Lung (tissue), 12 donors: ENCODE measurements around the gene KCNG4. TPM values are rescaled to one million over a fixed set of nuclear protein-coding genes. Genes with fewer than 3 reads are reported as not detected.

Source experiments
- ATAC-seq: fragments of 200-7000 bp; cut with Tn5 transposase; one replicate; pipeline ENCODE4 v1.9.1; 2020; ENCODE audit warnings: moderate number of reproducible peaks; ENCODE audit not compliant: insufficient read depth, low FRiP score
- DNase-seq, 3 donors: peaks; one replicate each; pipeline ENCODE4 v3.0.0-alpha.2; 2013 to 2017
- H3K27ac ChIP-seq, 2 donors: one replicate each; pipeline ENCODE4 v1.5.1; 2013; ENCODE audit warnings: mild to moderate bottlenecking in 2 of 2, moderate library complexity in 2 of 2, control low read depth in 1 of 2, inconsistent platforms in 1 of 2, low read depth in 1 of 2, low read length in 1 of 2
- H3K27me3 ChIP-seq, 3 donors: one replicate each; pipeline ENCODE4 v1.5.1; 2013; ENCODE audit warnings: low read length in 2 of 3; ENCODE audit not compliant: control insufficient read depth in 3 of 3, insufficient read depth in 3 of 3
- H3K36me3 ChIP-seq, 4 donors: one replicate each; pipeline ENCODE4 v1.5.1; 2013; ENCODE audit warnings: low read length in 4 of 4, mild to moderate bottlenecking in 1 of 4, moderate library complexity in 1 of 4; ENCODE audit not compliant: control insufficient read depth in 4 of 4, insufficient read depth in 4 of 4
- H3K4me1 ChIP-seq, 5 donors: one replicate each; pipeline ENCODE4 v1.5.1; 2013; ENCODE audit warnings: low read length in 5 of 5, mild to moderate bottlenecking in 2 of 5, moderate library complexity in 1 of 5; ENCODE audit not compliant: control insufficient read depth in 5 of 5, insufficient read depth in 5 of 5
- H3K4me3 ChIP-seq: one replicate; pipeline ENCODE4 v1.5.1; 2013; ENCODE audit warnings: mild to moderate bottlenecking, control low read depth, moderate library complexity
- H3K9ac ChIP-seq, 2 donors: one replicate each; pipeline ENCODE4 v1.5.1; 2013; ENCODE audit warnings: low read length in 2 of 2, control low read depth in 1 of 2; ENCODE audit not compliant: insufficient read depth in 1 of 2
- H3K9me3 ChIP-seq, 4 donors: one replicate each; pipeline ENCODE4 v1.5.1; 2013; ENCODE audit warnings: low read length in 3 of 4, mild to moderate bottlenecking in 1 of 4, moderate library complexity in 1 of 4; ENCODE audit not compliant: control insufficient read depth in 4 of 4, insufficient read depth in 3 of 4
- CTCF ChIP-seq: IDR thresholded peaks from 2 replicates; pipeline ENCODE4 v1.5.1; 2012; ENCODE audit warnings: mild to moderate bottlenecking; ENCODE audit errors: control extremely low read depth, extremely low read depth
- WGBS, 2 donors: extraction: QIAGEN DNeasy Blood & Tissue Kit; methylation state at CpG; one replicate each; pipeline ENCODE4 v1.1.7; 2013; 5-methylcytosine and 5-hydroxymethylcytosine counted together
- polyA plus RNA-seq, 2 donors: library from polyadenylated mRNA; stranded (reverse); fragments of 200-250 nt; gene quantifications; one replicate each; pipeline ENCODE4 v1.2.1, GENCODE V29; 2013
- total RNA-seq, 2 donors: library from RNA; depleted of rRNA in 1 of 2; stranded (reverse); fragments of >200 nt in 1 of 2; gene quantifications; one replicate each; pipeline ENCODE4 v1.2.1, GENCODE V29; 2014 to 2021
- donor health status: control.
- donor health status: control.
- donor health status: Bipolar disorder and iron deficiency.
- donor health status: healthy.
- donor health status: DM: yes; HTN: yes; CAD: no.

KCNG4 gene
- total and polyA plus RNA-seq, 4 donors: not detected

GRCh38 chr16:84284154-84284722 lies 44.4 kb upstream of the KCNG4 start:
- no peaks in the 10 kb centered on the region for H3K36me3 ChIP-seq
- H3K4me3 ChIP-seq: no peak overlapping the region
- WGBS, 2 donors: 49 to 60% methylated on average over 13 of the region's 13 CpGs
- no peak overlapping the region for H3K9ac ChIP-seq
- TF ChIP-seq CTCF: no peak
- peak; percentile 66 to 79 (median 67) for DNase-seq
- ATAC-seq: no peak
- no peaks in the 10 kb centered on the region for H3K27me3 ChIP-seq
- H3K27ac ChIP-seq: peak overlapping the region in 1 of 2 donors; percentile 50
- peaks cover 0 to 24% (median 8%) of the 10 kb centered on the region in 5 donors for H3K4me1 ChIP-seq
- H3K9me3 ChIP-seq: peaks cover 0 to 3% (median 0%) of the 10 kb centered on the region in 4 donors

GRCh38 chr16:84283314-84284153 lies 43.7 kb upstream of the KCNG4 start:
- H3K36me3 ChIP-seq: no peaks in the 10 kb centered on the region
- H3K9me3 ChIP-seq: peaks cover 0 to 3% (median 0%) of the 10 kb centered on the region in 4 donors
- H3K27ac ChIP-seq: peak overlapping the region in 1 of 2 donors; percentile 50
- H3K9ac ChIP-seq: no peak overlapping the region
- peak in 1 of 3 donors; percentile 42 for DNase-seq
- no peaks in the 10 kb centered on the region for H3K27me3 ChIP-seq
- no peak overlapping the region for H3K4me3 ChIP-seq
- no peak for TF ChIP-seq CTCF
- ATAC-seq: no peak
- peaks cover 0 to 24% (median 8%) of the 10 kb centered on the region in 5 donors for H3K4me1 ChIP-seq
- 78 to 80% methylated on average over 24 of the region's 24 CpGs for WGBS, 2 donors

DNA sequence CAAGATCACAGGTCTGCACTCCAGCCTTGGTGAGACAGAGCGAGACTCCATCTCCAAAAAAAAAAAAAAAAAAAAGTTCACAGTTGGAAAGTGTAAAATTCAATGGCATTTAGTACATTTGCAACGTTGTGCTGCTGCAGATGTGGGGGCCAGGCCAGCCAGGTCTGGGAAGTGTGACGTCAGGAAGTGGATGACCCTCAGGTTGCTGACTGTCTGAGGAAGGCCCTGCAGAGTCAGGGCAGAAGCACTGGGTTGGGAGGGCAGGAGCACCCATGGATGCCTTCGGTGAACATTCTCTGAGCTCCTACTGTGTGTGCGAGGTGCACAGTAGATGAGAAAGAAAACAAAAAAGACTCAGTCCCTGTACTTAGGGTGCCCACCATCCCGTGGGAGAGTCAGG lies 42.7 kb upstream of the KCNG4 start:
- ATAC-seq (no peak), DNase-seq (no peak)
- Histone ChIP-seq H3K4me3 (no peak overlapping the region), H3K36me3 (no peaks in the 10 kb centered on the region), H3K27me3 (no peaks in the 10 kb centered on the region), H3K9me3 (no peaks in the 10 kb centered on the region), H3K27ac (no peak overlapping the region), H3K4me1 (peaks cover 0 to 24% (median 8%) of the 10 kb centered on the region in 5 donors), H3K9ac (no peak overlapping the region)
- WGBS, 2 donors: 84% methylated on average over 6 of the region's 6 CpGs
- TF ChIP-seq CTCF: no peak
